Activated CD8-positive, alpha-beta memory T cell treated with anti-CD3 and anti-CD28 coated beads for 24 hours (primary cell): Measurements from ENCODE around the gene NCOA4.
"Not testable (repeated sequence)": the region's sequence is repeated elsewhere in the genome, so short reads cannot be mapped to it uniquely, and the experiment has no call there.

ENCODE experiments used
- DNase-seq: peaks from one replicate; pipeline ENCODE4 v3.0.0-alpha.2; 2020

NCOA4 gene

GRCh38 chr10:46052057-46052790 lies 21.8 kb upstream of the NCOA4 start:
- DNase-seq, result no peak

GRCh38 chr10:46050941-46051623 lies 20.7 kb upstream of the NCOA4 start:
- no peak for DNase-seq

- not testable (repeated sequence) for DNase-seq
Observed at GRCh38 chr10:46049497-46049831, 19.0 kb upstream of the NCOA4 start.

GRCh38 chr10:46048152-46048551 lies 17.7 kb upstream of the NCOA4 start:
- DNase-seq, result no peak

GRCh38 chr10:46046261-46046660 lies 15.8 kb upstream of the NCOA4 start, which contains the start of gene MSMB:
TSS of gene MSMB (minus strand) at chr10:46046269. CDS start at chr10:46046237, 32 bp downstream.
- DNase-seq, result no peak

GRCh38 chr10:46042527-46042926 lies 12.1 kb upstream of the NCOA4 start:
- DNase-seq, result no peak

GRCh38 chr10:46040004-46040403 lies 9.6 kb upstream of the NCOA4 start:
- no peak for DNase-seq

- peak; percentile 19 for DNase-seq
Observed at GRCh38 chr10:46037107-46037825, 6.8 kb upstream of the NCOA4 start.

- peak; percentile 17 for DNase-seq
Observed at GRCh38 chr10:46035923-46036849, 5.8 kb upstream of the NCOA4 start.

GRCh38 chr10:46033602-46034011 lies 3.2 kb upstream of the NCOA4 start:
- peak; percentile 37 for DNase-seq

- DNase-seq, result peak; percentile 43
Observed at GRCh38 chr10:46031648-46032532, 1.5 kb upstream of the NCOA4 start.

- no peak for DNase-seq
Observed at GRCh38 chr10:46029461-46030030, 877 bp downstream of the NCOA4 start.

- DNase-seq, result no peak
Observed at GRCh38 chr10:46028584-46029460, 1.6 kb downstream of the NCOA4 start.

GRCh38 chr10:46026106-46026505 lies 4.3 kb downstream of the NCOA4 start:
- no peak for DNase-seq

GRCh38 chr10:46025406-46025805 lies 5.0 kb downstream of the NCOA4 start:
- DNase-seq, result no peak

GRCh38 chr10:46024948-46025347 lies 5.5 kb downstream of the NCOA4 start:
- no peak for DNase-seq

- peak; percentile 92 for DNase-seq
Observed at GRCh38 chr10:46022978-46023702, 7.3 kb downstream of the NCOA4 start.

- DNase-seq, result no peak
Observed at GRCh38 chr10:46020344-46020657, 10.1 kb downstream of the NCOA4 start.

GRCh38 chr10:46019569-46020343 lies 10.7 kb downstream of the NCOA4 start:
- DNase-seq, result no peak
